Natural killer cell (primary cell): Measurements from ENCODE around the gene SCT. TPM values are rescaled to one million over a fixed set of nuclear protein-coding genes. Genes with fewer than 3 reads are reported as not detected.

Experiments used
- ATAC-seq, 3 donors: fragments of 150-1000 bp in 2 of 3; fragments of 200-7000 bp in 1 of 3; cut with Tn5 transposase; 1 replicate in 1 of 3; 2 replicates in 2 of 3; pipeline ENCODE4 v1.10.0; 2021; ENCODE audit warnings: mild to moderate bottlenecking in 2 of 3, moderate library complexity in 2 of 3
- DNase-seq, 2 donors: peaks; one replicate each; pipeline versions ENCODE4 v3.0.0 to v3.0.0-alpha.2; 2013 to 2021; ENCODE audit warnings: mixed read lengths in 1 of 2
- H3K27ac ChIP-seq: one replicate; pipeline ENCODE4 v1.5.1; 2013; ENCODE audit warnings: mild to moderate bottlenecking, low read length
- H3K27me3 ChIP-seq: one replicate; pipeline ENCODE4 v1.6.1; 2013; ENCODE audit warnings: low read length; ENCODE audit not compliant: control insufficient read depth, insufficient read depth
- H3K36me3 ChIP-seq: one replicate; pipeline ENCODE4 v1.6.1; 2013; ENCODE audit warnings: low read length; ENCODE audit not compliant: control insufficient read depth, insufficient read depth
- H3K4me1 ChIP-seq: one replicate; pipeline ENCODE4 v1.6.1; 2013; ENCODE audit warnings: low read length; ENCODE audit not compliant: control insufficient read depth, insufficient read depth
- H3K4me3 ChIP-seq: one replicate; pipeline ENCODE4 v1.5.1; 2013; ENCODE audit warnings: low read length
- H3K9me3 ChIP-seq: one replicate; pipeline ENCODE4 v1.6.1; 2013; ENCODE audit warnings: low read length; ENCODE audit not compliant: control insufficient read depth, insufficient read depth
- H3K27ac Mint-ChIP-seq, 2 donors: one replicate each; pipeline ENCODE4 v1.8.0; 2022; ENCODE audit warnings: mild to moderate bottlenecking in 2 of 2, mixed read lengths in 2 of 2, moderate library complexity in 1 of 2
- H3K27me3 Mint-ChIP-seq, 2 donors: one replicate each; pipeline ENCODE4 v1.8.0; 2022; ENCODE audit warnings: low read depth in 2 of 2, mixed read lengths in 2 of 2
- H3K36me3 Mint-ChIP-seq: one replicate; pipeline ENCODE4 v1.8.0; 2022; ENCODE audit warnings: mixed read lengths
- H3K4me1 Mint-ChIP-seq, 2 donors: one replicate each; pipeline ENCODE4 v1.8.0; 2022; ENCODE audit warnings: mixed read lengths in 2 of 2
- H3K4me3 Mint-ChIP-seq: one replicate; pipeline ENCODE4 v1.8.0; 2022; ENCODE audit warnings: mild to moderate bottlenecking, moderate library complexity, mixed read lengths
- H3K9me3 Mint-ChIP-seq, 2 donors: one replicate each; pipeline ENCODE4 v1.8.0; 2022; ENCODE audit warnings: mixed read lengths in 2 of 2
- WGBS: methylation state at CpG from one replicate; pipeline ENCODE4 v1.1.7; 2013; ENCODE audit warnings: missing lambda C conversion rate; ENCODE audit not compliant: insufficient coverage; 5-methylcytosine and 5-hydroxymethylcytosine counted together
- intact Hi-C: fragments of 100-400 bp; cut with micrococcal nuclease; formaldehyde crosslinking; loops from one replicate; pipeline ENCODE4 v1.14.2; 2022
- total RNA-seq, 4 donors: library from RNA; stranded (reverse); fragments of 120-200 nt in 1 of 4; gene quantifications; one replicate each; pipeline versions ENCODE4 v1.2.3 to v1.2.4, GENCODE V29; 2013 to 2022
- TF ChIP-seq, protein P1 (sequence below): fragments of 200-600 bp; IDR thresholded peaks from one replicate; pipeline ENCODE4 v1.8.0; 2022; ENCODE audit warnings: antibody characterized with exemption

Gene SCT
- total RNA-seq, 3 donors from 2014 or later (not counting 1 experiment from before 2014, with no cell fraction given): not detected

DNA sequence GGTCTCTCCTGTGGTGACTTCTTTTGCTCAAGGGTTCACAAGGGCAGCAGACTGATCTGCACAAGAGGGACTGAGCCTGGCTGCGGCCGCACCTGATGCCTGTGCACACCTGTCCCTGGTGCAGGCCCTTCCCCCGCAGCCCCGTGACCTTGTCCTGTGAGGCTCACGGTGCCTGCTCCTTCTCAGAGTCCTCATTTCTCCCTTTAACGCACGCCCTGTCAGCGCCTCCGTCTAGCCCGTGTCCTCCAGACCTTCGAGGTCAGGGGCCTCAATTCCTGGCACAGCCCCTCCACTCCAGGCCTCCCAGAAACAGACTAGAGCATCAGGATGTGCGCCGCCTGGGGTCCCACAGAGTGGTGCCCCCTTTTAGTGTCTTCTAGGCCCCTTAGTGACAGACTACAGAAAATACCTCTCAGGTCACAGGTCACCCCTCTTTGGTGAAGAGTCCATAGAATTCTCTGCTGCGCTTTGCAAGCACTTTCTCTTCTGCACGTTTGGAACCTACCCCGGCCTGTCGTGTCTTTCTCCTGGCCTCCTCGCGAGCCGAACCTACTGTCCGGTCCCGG is 9.0 kb upstream of the SCT start:
- WGBS: 90% methylated on average over 22 of the region's 22 CpGs
- peaks cover 5 to 14% of the 10 kb centered on the region in 2 donors for H3K4me1 Mint-ChIP-seq
- intact Hi-C loops: no loop called here
- ATAC-seq (no peak), DNase-seq (no peak)
- peaks cover 8 to 24% of the 10 kb centered on the region in 2 donors for H3K27me3 Mint-ChIP-seq
- H3K36me3 ChIP-seq: no peaks in the 10 kb centered on the region
- H3K27ac Mint-ChIP-seq: no peak overlapping the region
- H3K4me3 ChIP-seq: no peak overlapping the region
- H3K36me3 Mint-ChIP-seq: no peaks in the 10 kb centered on the region
- no peaks in the 10 kb centered on the region for H3K9me3 ChIP-seq
- no peaks in the 10 kb centered on the region for H3K9me3 Mint-ChIP-seq
- no peak overlapping the region for H3K27ac ChIP-seq
- TF ChIP-seq, protein P1, sequence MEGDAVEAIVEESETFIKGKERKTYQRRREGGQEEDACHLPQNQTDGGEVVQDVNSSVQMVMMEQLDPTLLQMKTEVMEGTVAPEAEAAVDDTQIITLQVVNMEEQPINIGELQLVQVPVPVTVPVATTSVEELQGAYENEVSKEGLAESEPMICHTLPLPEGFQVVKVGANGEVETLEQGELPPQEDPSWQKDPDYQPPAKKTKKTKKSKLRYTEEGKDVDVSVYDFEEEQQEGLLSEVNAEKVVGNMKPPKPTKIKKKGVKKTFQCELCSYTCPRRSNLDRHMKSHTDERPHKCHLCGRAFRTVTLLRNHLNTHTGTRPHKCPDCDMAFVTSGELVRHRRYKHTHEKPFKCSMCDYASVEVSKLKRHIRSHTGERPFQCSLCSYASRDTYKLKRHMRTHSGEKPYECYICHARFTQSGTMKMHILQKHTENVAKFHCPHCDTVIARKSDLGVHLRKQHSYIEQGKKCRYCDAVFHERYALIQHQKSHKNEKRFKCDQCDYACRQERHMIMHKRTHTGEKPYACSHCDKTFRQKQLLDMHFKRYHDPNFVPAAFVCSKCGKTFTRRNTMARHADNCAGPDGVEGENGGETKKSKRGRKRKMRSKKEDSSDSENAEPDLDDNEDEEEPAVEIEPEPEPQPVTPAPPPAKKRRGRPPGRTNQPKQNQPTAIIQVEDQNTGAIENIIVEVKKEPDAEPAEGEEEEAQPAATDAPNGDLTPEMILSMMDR: no peak
- H3K4me1 ChIP-seq: peaks cover 17% of the 10 kb centered on the region
- no peak overlapping the region for H3K4me3 Mint-ChIP-seq
- H3K27me3 ChIP-seq: peaks cover 16% of the 10 kb centered on the region

DNA sequence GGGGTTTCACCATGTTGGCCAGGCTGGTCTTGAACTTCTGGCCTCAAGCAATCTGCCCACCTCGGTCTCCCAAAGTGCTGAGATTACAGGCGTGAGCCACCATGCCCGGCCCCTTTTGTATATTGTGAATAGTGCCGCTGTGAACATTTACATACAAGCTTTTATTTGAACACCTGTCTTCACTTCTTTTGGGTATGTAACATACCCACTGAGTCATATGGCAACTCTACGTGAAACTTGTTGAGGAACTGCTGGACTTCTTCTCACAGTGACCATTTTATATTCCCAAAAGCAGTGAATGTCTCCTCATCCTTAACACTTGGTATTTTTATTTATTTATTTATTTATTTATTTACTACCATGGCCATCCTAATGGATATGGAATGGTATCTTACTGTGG is 3.9 kb upstream of the SCT start:
- 87% methylated on average over 5 of the region's 5 CpGs for WGBS
- no peak for ATAC-seq
- Histone ChIP-seq H3K4me1 (peaks cover 23% of the 10 kb centered on the region), H3K27me3 (peaks cover 10% of the 10 kb centered on the region), H3K27ac (no peak overlapping the region), H3K4me3 (no peak overlapping the region), H3K36me3 (no peaks in the 10 kb centered on the region), H3K9me3 (no peaks in the 10 kb centered on the region)
- H3K4me1 Mint-ChIP-seq: peaks cover 21 to 23% of the 10 kb centered on the region in 2 donors
- no peak for DNase-seq
- H3K36me3 Mint-ChIP-seq: no peaks in the 10 kb centered on the region
- H3K9me3 Mint-ChIP-seq: no peaks in the 10 kb centered on the region
- peaks cover 13 to 17% of the 10 kb centered on the region in 2 donors for H3K27me3 Mint-ChIP-seq
- H3K27ac Mint-ChIP-seq: no peak overlapping the region
- TF ChIP-seq, protein P1: no peak
- H3K4me3 Mint-ChIP-seq: no peak overlapping the region
- intact Hi-C loops: no loop called here

DNA sequence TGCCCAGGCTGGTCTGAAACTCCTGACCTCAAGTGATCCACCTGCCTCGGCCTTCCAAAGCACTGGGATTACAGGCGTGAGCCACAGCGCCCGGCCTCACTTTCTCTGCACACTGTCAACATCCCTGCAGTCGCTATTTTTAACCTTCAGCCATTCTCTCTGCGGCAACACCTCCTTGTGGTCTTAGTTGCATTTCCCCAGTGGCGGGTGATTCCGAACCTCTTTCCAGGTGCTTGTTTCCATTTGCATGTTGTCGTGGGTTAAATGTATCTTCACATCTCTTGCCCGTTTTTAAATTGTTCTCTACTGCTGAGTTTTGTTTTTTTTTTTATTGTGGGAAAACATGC is 2.2 kb upstream of the SCT start:
- Mint-ChIP-seq H3K4me3 (peak overlapping the region; percentile 65), H3K27ac (peak overlapping the region; percentile 67 to 70), H3K4me1 (peaks cover 21 to 23% of the 10 kb centered on the region in 2 donors), H3K9me3 (no peaks in the 10 kb centered on the region), H3K27me3 (peaks cover 13 to 17% of the 10 kb centered on the region in 2 donors), H3K36me3 (no peaks in the 10 kb centered on the region)
- Histone ChIP-seq H3K36me3 (no peaks in the 10 kb centered on the region), H3K4me1 (peaks cover 23% of the 10 kb centered on the region), H3K27me3 (peaks cover 13% of the 10 kb centered on the region), H3K27ac (no peak overlapping the region), H3K4me3 (no peak overlapping the region), H3K9me3 (no peaks in the 10 kb centered on the region)
- intact Hi-C loops: no loop called here
- peak in 1 of 2 donors; percentile 59 for DNase-seq
- whole genome bisulfite sequencing: 8% methylated on average over 10 of the region's 10 CpGs
- peak in 1 of 3 donors; percentile 28 for ATAC-seq
- TF ChIP-seq, protein P1: no peak

DNA sequence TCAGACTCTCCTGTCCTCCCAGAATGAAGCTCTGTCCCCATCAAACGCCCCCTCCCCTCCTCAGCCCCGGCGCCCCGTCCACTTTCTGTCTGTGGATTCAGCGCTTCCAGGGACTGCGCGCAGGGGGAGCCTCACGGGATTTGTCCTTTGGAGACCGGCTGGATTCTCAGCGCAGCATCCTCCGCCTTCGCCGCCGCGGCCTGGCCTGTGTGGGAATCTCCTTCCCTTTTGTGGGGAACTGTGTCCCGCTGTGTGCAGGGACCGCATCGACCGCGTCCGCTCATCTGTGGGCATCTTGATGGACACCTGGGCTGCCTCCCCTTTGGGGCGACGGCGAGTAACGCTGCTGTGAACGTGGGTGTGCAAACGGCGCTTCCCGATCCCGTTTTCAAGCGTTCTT is 1.1 kb upstream of the SCT start:
- Mint-ChIP-seq H3K4me1 (peaks cover 21 to 23% of the 10 kb centered on the region in 2 donors), H3K36me3 (no peaks in the 10 kb centered on the region), H3K9me3 (no peaks in the 10 kb centered on the region), H3K27me3 (peaks cover 13 to 20% of the 10 kb centered on the region in 2 donors), H3K27ac (peak overlapping the region; percentile 67 to 70), H3K4me3 (peak overlapping the region; percentile 65)
- Histone ChIP-seq H3K36me3 (no peaks in the 10 kb centered on the region), H3K27me3 (peaks cover 13% of the 10 kb centered on the region), H3K9me3 (no peaks in the 10 kb centered on the region), H3K4me3 (no peak overlapping the region), H3K27ac (no peak overlapping the region), H3K4me1 (peaks cover 23% of the 10 kb centered on the region)
- TF ChIP-seq, protein P1: no peak
- ATAC-seq (no peak), DNase-seq (no peak)
- WGBS: 96% methylated on average over 31 of the region's 31 CpGs
- intact Hi-C loops: no loop called here
